GM18861 (cell line): ENCODE measurements around the gene PRSS33.

Experiments used
- ATAC-seq: cut with Tn5 transposase; IDR thresholded peaks from one replicate; pipeline ENCODE4 v1.9.1; 2021; ENCODE audit not compliant: unreplicated experiment

Gene PRSS33, protein sequence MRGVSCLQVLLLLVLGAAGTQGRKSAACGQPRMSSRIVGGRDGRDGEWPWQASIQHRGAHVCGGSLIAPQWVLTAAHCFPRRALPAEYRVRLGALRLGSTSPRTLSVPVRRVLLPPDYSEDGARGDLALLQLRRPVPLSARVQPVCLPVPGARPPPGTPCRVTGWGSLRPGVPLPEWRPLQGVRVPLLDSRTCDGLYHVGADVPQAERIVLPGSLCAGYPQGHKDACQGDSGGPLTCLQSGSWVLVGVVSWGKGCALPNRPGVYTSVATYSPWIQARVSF

DNA sequence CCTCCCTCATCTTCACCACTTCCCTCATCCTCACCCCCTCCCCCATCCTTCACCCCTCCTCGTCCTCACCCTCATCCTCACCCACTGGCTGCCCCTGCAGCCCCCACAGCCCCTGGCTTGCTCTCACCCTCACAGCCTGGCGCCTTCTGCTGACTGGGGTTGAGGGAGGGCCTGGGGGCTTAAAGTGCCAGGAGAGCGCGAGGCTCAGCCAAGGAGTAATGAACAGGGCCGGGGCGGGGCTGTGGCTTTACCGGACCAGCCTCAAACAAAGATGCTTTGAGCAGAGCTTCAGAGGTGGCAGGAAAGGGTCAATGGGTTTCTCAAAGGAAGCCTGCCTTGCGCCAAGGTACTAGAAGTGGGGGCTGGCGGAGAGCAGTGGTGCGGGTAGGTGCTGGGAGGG lies at the start of gene PRSS33:
TSS of gene PRSS33 (minus strand) at position 155 of the 400 bp plus-strand sequence. CDS start 1,013 bp downstream, outside the sequence.
- ATAC-seq = no peak

DNA sequence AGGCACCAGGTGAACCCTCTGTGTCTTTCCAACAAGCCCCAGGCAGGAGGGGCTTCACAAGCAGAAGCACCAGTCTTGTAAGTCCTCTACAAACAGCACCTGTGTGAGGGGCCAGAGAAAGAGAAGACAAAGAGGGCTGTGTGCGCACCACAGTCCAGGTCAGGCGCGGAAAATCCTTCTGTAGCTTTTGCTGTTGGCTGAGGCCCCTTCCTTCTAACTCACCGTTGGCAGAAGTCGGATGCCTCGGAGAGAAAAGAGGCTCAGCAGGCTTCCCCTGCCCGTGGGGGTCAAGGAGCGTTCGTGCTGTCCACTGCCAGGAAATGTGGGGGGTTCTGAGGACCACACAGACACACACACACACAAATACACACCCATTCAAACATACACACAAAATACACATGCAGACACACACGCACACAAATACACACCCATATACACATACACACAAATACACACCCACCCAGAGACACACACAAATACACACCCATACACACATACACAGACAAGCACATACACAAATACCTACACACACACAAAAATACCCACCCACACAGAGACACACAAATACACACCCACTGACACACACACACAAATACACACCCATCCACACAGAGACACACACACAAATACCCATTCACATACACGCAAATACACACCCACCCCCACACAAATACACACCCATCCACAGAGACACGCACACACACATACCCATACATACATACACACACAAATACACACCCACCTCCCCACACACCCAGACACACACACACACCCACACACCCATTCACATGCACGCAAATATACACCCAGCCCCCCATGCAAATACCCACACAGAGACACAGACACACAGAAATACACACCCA lies 49.5 kb upstream of the PRSS33 start:
- no peak for ATAC-seq

DNA sequence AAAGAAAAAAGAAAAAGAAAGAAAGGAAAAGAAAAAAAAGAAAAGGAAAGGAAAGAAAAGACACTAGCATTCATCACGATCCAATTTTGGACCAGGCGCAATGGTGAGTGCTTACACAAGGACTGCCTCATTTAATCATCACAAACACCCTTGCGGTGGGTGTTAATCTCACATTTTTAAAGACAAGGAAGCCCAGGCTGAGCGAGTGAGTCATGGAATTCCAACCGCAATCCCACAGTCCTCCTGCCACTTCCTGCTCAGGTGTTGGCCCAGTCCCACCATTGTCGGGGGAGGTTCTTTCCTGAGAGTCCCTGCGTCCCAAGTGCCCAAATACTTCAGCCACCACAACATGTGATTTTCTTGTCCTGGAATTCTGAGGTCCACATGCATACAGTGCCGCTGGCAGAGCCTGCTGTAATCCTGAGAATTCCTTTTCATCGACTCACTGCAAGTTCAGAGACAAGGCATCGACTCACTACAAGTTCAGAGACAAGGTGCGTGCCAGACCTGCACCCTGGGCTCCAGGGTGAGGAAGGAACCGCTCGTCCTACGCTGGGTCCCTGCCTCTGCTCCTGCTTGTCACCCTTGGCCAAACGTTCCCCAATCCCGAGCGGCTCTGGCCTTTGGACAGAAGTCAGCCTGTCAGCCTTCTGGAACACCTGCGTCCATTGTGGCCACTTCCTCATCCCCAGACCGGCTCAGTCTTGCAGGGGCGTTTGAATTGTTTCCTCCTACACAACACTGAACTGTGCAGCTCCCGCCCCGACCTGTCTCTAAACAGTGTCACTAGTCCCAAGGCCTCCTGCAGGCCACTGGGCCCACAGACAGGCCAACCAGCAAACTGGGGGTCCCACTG lies 48.5 kb upstream of the PRSS33 start:
- ATAC-seq = no peak

DNA sequence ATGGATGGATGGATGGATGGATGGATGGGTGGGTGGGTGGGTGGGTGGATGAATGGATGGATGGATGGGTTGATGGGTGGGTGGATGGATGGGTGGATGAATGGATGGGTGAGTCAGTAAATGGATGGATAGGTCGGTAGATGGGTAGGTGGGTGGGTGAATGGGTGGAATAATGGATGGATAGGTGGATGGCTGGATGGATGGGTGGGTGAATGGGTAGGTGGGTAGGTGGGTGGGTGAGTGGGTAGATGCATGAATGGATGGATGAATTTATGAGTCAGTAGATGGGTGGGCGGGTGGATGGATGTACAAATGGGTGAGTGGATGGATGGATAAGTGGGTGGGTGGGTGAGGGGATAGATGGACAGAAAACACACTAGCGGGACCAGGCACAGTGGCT lies 47.6 kb upstream of the PRSS33 start:
- ATAC-seq = no peak

DNA sequence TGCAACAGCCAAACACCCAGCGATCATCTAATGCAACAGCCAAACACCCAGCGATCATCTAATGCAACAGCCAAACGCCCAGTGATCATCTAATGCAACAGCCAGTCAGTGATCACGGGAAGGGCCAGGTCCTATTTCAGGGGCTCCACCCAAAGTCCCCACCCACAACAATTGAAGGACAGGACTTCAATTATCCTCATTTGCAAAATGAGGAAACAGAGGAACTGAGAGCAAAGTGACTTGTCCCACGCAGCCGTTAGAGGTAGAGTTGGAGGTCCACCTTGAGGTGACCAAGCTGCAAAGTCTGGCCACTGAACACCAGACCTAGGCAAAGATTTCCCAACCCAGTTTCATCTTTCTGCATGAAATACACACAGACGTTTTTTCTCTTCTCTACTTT lies 46.4 kb upstream of the PRSS33 start:
- ATAC-seq = no peak

DNA sequence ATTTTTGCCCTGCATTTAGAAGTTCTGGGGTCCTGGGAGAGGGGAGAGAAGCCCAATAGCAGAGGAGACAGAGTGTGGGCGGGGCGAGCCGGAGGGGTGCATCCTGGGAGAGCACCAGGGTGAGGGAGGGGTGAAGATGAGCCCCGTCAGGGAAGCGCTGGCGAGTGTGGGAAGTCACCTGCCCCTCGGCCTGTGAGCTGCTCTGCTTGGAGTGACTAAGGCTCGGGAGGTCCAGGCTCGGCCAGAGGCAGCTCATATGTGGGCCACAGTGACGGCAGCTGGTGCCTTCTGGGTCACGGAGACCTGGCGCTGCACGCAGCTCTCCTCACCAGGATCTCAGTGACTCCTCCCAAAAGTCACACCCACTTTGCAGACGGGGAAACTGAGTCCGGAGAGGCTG lies 43.8 kb upstream of the PRSS33 start:
- ATAC-seq = no peak

DNA sequence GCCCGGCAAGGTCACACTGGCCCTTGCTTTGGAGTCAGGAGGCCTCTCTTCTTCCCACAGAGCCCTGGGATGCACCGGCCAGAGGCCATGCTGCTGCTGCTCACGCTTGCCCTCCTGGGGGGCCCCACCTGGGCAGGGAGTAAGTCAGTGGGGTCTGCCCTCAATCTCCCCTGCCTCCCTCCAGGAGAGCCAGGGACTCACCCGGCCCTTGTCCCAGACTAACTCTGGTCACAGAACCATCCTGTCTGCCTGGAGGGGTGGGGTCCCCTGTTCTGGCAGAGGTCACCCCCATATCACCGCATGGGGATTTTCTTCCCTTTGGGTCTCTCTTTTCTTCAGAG lies 43.0 kb upstream of the PRSS33 start:
- no peak for ATAC-seq

DNA sequence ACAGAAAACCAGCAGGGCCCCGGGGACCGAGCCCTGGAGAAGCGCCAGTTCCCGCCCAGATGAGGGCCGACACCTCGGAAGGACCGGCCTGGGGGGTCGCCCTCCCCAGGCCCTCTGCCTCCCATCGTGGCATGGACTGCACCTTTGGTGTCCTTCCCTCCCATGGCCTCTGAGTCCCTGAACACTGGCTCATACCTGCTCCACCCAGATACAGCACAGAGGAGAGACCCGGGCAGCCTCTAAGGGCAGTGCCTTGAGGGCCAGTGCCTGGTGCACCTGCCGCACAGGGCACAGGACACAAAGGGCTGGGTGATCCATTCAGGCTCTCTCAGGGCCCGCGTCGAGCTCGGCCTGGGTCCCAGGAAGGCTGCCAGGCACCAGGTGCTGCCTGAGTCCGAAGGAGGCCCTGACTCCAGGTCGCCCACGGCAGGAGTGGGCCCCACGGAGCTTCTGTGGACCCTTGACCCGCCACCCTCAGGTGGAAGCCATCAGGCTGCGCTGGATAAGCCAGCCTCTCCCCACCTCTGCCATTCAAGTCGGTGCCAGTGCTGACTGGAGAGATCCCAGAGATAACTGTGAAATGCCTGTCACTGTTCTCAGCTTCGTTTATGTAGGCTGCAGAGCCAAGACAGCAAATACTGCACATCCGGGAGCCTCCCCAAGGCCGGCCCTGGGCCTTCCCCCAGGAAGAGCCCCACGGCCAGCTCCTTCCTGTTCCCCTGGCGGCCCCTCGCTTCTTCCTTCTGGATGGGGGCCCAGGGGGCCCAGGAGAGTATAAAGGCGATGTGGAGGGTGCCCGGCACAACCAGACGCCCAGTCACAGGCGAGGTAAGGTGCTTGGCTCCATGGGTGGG lies 42.4 kb upstream of the PRSS33 start, which contains the start of gene ZG16B:
TSS of gene ZG16B (plus strand) at position 803 of the 854 bp plus-strand sequence. CDS start 139 bp downstream, outside the sequence.
- ATAC-seq = no peak

DNA sequence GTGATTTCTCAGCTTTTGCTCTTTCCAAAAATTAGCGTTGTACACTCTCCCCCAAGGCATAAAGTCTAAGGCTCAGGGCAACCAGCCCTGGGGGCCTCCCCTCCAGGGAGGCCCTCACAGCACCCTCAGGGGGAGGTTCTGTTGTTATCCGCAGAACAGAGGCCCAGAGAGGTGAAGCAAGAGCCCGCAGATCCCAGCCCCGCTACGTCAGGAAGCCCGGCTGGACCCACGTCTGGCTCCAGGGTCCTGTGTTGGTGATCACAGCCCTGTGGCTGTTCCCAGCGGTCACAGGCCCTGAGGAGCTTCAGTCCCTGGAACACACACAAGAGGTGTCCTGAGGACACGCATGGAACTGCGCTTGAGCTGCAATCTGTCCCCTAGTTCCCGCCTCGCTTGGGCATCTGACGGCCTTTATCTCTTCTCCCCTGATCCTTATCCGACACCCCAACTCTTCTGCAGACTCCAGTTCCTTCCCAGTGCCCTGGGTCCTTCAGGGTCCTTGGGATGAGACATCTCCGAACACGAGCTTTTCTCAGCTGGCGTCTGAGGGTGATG lies 41.6 kb upstream of the PRSS33 start:
- no peak for ATAC-seq

DNA sequence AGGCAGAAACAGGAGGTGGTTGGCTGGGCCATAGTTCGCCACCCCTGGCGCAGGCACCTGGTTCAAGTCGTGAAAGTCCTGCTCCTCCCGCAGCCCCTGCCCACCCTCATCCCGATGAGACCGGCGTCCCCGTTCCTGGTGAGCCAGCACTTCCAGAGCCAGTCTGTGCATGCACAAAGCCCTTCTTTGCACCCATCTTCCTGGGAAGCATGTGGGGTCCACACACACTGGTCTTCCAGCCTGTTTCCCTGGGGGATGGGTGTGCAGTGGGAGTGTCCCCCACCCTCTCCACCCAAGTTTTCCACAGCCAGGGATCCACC lies 41.1 kb upstream of the PRSS33 start:
- ATAC-seq = no peak

DNA sequence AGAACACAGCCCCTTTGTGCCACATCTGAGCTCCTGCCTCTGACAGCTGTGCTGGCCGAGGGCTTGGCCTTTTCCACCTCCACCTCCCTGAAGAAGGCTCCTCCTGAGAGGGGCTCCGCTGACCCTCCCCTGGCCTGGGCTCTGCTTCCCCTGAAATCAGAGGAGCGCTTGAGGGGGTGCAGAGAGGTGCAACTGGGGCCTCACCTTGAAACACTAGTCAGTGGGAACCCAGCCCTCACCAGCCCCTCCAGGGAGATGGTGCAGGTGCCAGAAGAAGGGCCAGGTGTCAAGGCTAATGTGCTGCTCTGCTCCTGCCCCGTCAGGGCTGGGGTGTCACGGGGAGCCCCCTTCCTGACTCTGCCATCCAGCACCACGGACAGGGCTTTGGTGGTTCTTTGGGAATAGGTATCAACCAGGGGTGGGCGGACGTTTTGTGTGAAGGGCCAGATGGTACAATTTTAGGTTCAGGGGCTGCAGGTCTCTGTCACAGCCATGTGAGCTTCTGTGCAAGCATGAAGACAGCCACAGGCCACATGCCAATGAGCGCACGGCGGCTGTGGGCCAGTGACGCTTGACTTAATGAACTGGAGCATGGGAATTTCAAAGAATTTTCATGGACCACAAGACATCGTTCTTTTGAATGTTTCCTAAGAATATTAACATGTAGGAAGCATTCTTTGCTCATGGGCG lies 40.6 kb upstream of the PRSS33 start:
- no peak for ATAC-seq

DNA sequence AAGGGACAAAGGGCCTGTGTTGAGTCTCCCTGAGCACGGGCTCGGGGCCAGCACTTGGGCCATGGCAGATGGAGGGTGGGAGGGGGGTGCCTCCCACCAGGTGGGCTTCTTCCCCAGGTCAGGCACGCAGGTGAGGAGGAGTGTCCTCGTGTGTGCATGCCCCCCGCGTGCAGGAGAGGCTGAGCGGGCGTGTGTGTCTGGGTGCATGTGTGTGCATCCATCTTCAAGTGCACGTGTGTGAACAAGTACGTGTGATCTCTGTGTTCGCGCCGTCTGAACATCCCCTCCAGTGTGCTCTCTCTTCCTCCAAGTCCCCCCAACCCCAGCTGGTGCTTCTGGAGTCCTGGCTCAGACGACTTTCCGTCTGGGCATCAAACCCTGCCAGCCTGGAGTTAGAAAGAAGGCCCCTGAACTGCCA lies 40.0 kb upstream of the PRSS33 start:
- no peak for ATAC-seq

DNA sequence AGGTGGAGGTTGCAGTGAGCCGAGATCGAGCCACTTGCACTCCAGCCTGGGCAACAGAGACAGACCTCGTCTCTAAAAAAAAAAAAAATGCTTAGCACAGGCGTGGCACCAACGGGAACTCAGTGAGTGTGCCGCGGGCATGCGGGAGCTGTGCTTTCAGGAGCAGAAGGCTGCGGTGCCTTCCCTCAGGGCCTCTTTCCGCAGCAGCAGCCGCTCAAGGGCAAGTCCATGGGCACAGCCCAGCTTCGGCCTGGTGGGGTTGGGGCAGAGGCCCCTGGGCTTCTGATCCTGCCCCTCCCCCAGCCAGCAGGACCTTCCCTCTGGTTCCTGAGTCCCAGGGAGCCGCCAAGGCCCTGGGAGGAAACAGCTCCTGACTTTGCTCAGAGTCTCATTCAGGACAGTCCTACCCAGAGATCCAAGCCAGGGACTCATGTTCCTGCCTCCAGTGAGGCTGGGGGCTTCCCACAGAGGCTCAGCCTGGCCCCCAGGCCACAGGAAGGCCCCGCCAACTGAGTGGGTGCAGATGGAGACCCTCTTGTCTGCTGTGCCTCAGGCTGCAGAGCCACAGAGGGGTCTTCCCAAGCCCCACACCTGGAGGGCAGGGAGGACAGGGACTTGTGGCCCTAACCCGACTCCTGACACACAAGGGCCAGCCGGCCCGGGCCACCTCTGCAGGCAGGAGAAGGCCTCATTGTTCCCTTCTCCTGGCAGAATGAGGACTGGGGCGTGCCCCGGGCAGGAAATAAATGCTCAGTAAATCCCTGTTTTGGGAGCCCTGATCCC lies 39.4 kb upstream of the PRSS33 start:
- no peak for ATAC-seq

DNA sequence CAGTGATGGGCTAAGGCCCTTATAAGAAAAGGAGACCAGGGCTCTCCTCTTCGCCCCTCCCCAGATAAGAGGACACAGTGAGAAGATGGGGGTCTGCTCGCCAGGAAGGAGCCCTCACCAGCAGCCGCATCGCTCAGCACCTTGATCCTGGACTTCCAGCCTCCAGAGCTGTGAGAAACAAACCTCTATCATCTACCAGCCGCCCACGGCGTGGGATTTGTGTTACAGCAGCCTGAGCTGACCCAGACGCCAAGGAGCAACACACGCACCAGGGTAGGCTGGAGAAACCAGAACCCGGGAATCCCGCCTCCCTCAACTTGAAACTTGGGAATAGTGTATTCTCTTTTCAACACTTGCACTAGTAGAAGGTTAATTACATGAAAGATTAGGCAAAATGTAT lies 38.5 kb upstream of the PRSS33 start:
- ATAC-seq = no peak

DNA sequence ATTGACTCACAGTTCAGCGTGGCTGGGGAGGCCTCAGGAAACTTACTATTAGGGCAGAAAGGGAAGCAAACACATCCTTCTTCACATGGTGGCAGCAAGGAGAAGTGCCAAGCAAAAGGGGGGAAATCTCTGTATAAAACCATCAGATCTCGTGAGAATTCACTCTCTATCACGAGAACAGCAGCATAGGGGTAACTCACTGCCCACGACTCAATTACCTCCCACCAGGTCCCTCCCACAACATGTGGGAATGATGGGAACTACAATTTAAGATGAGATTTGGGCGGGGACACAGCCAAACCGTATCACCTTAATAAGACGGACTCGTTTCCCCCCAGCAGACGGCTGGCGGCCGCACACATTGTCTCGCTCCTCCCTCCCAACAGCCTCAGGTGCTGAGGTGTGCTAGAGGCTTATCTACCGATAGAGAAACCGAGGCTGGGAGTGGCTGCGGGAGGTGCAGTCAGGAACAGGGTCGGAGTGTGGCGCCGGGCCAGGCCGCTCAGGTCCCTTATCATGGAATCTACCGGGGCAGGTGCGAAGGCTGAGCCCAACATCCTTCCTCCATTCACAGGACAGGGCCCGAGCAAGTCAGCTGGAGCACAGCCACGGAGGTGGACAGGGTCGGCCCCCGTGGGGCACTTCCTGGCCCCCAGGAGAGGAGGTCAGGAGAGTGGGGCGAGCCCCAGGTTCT lies 37.8 kb upstream of the PRSS33 start:
- no peak for ATAC-seq

DNA sequence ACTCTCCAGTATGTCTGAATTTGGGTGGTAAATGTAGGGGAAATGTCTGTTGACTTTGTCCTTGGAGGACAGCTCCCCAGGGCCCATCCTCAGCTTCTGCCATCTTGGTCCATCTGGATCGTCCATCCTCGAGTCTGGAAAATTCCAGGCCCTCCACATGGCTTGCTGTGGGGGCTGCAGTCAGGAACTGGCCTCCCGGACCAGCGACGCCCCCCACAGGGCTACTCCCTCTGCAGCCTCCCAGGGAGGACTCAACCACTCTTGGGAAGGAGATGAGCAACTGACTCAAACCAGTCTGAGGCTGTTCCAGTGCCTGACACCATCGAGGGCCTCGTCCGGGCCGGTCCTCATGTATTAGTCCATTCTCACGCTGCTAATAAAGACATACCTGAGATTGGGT lies 37.3 kb upstream of the PRSS33 start:
- ATAC-seq = no peak

DNA sequence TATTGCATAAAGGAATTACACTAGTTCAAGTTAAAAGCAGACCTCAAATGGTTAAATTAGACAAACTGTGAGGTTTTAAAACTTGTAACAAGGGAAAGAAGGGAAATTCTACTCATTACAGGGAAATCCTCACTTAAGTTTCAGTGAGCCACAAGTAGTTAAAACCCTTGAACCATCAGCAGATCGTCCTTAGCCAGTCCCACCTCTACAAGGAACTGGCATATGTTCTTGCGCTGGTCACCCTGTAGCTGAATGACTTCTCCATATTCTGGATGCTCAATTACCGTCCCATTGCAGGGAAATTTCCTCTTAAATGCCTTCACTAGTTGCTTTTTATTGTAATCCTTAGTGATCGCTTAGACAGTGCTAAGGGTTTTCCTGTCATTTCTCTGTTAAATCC lies 35.1 kb upstream of the PRSS33 start:
- no peak for ATAC-seq

DNA sequence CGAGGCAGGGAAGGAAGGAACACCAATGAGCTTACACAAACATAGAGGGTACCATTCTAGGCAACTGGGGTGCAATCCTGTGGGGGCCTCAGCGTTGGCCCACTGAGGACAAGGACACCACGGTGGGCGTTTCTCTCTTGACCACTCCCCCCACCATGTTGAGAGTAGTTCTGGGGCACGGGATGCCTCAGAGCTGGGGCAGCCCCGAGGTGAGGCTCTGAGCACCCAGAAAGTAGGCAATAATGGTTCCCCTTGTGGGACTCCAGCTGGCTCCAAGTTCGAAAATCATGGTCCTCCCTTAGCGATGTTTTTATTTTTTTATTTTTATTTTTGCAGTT lies 34.8 kb upstream of the PRSS33 start:
- ATAC-seq = no peak
